NT2/D1 (cell line): ENCODE data around the gene FRK.

ENCODE experiments used
- SUZ12 ChIP-seq: IDR thresholded peaks from 2 replicates; pipeline ENCODE4 v1.6.1; 2011; ENCODE audit not compliant: insufficient read length, insufficient read depth; ENCODE audit errors: extremely low read depth
- YY1 ChIP-seq: IDR thresholded peaks from 2 replicates; pipeline ENCODE4 v1.6.1; 2011; ENCODE audit not compliant: insufficient read length, insufficient read depth
- ZNF274 ChIP-seq: IDR thresholded peaks from 2 replicates; pipeline ENCODE4 v1.6.1; 2011; ENCODE audit warnings: mild to moderate bottlenecking, low read depth, low read length

GRCh38 chr6:115935361-115935760 is 125.3 kb downstream of the FRK start:
- no peak for TF ChIP-seq ZNF274
- no peak for TF ChIP-seq SUZ12
- TF ChIP-seq YY1: no peak
